Vagina (tissue), 2 donors: ENCODE results near the gene DNAAF5.
A peak's percentile ranks its signal among the peaks of the same experiment; 100 is the strongest.

Source experiments
- CTCF ChIP-seq, 3 experiments: fragments of 450-650 bp in 2 of 3; fragments of 200-600 bp in 1 of 3; sonication (generic) in 1 of 3; IDR thresholded peaks; one replicate each; pipeline ENCODE4 v1.5.1; 2017 to 2019; ENCODE audit warnings: antibody characterized with exemption in 3 of 3, mild to moderate bottlenecking in 2 of 3, moderate library complexity in 2 of 3
- POLR2A ChIP-seq, 2 donors: fragments of 450-650 bp; IDR thresholded peaks; one replicate each; pipeline ENCODE4 v1.6.1; 2017; ENCODE audit warnings: antibody characterized with exemption in 2 of 2, mild to moderate bottlenecking in 2 of 2, moderate library complexity in 2 of 2
- POLR2AphosphoS5 ChIP-seq, 2 donors: sonication (generic); formaldehyde crosslinking; IDR thresholded peaks; one replicate each; pipeline ENCODE4 v1.9.0; 2017; ENCODE audit warnings: antibody characterized with exemption in 2 of 2, mild to moderate bottlenecking in 2 of 2, low read depth in 1 of 2; ENCODE audit not compliant: insufficient read depth in 1 of 2

- TF ChIP-seq CTCF (IDR thresholded peaks at IDR 0.05) (no peak), POLR2A (IDR thresholded peaks at IDR 0.05) (no peak), POLR2AphosphoS5 (IDR thresholded peaks at IDR 0.05; ENCODE audit: insufficient read depth in 1 of 2, low read depth in 1 of 2) (peak in 1 of 2 donors; percentile 35)
These were observed 75.5 kb downstream of the DNAAF5 start for GRCh38 chr7:801940-802381.
